Measurements from ENCODE around the gene TARP.

TARP gene

GRCh38 chr7:38315410-38315809 is 42.0 kb upstream of the TARP start:
- Histone ChIP-seq H3K27me3 (ENCODE audit: control insufficient read depth, insufficient read depth, low read length) (peaks cover 24% of the 10 kb centered on the region), H3K9me3 (replicated peaks; ENCODE audit: low read length) (no peaks in the 10 kb centered on the region), H3K36me3 (ENCODE audit: insufficient read depth, low read length) (no peaks in the 10 kb centered on the region), H3K4me2 (ENCODE audit: low read length) (no peak overlapping the region), H3K4me3 (ENCODE audit: low read length) (no peak overlapping the region), H3K4me1 (ENCODE audit: control insufficient read depth, insufficient read depth, low read length) (peaks cover 8% of the 10 kb centered on the region), H3K9ac (ENCODE audit: low read depth, low read length) (no peak overlapping the region)

- Histone ChIP-seq H3K36me3 (ENCODE audit: insufficient read depth, low read length) (no peaks in the 10 kb centered on the region), H3K4me1 (ENCODE audit: control insufficient read depth, insufficient read depth, low read length) (peaks cover 8% of the 10 kb centered on the region), H3K9me3 (replicated peaks; ENCODE audit: low read length) (no peaks in the 10 kb centered on the region), H3K27me3 (ENCODE audit: control insufficient read depth, insufficient read depth, low read length) (peaks cover 37% of the 10 kb centered on the region), H3K4me3 (ENCODE audit: low read length) (no peak overlapping the region), H3K4me2 (ENCODE audit: low read length) (no peak overlapping the region), H3K9ac (ENCODE audit: low read depth, low read length) (no peak overlapping the region)
Measured at GRCh38 chr7:38312821-38313220, 39.4 kb upstream of the TARP start.

- Histone ChIP-seq H3K36me3 (ENCODE audit: insufficient read depth, low read length) (no peaks in the 10 kb centered on the region), H3K27me3 (ENCODE audit: control insufficient read depth, insufficient read depth, low read length) (peaks cover 28% of the 10 kb centered on the region), H3K4me2 (ENCODE audit: low read length) (peak overlapping the region; percentile 77), H3K4me1 (ENCODE audit: control insufficient read depth, insufficient read depth, low read length) (peaks cover 9% of the 10 kb centered on the region), H3K9me3 (replicated peaks; ENCODE audit: low read length) (no peaks in the 10 kb centered on the region), H3K4me3 (ENCODE audit: low read length) (peak overlapping the region; percentile 63), H3K9ac (ENCODE audit: low read depth, low read length) (peak overlapping the region; percentile 41)
Measured at GRCh38 chr7:38311329-38311937, 38.0 kb upstream of the TARP start.

- H3K4me2 ChIP-seq (ENCODE audit: low read length) = peak overlapping the region; percentile 77
- H3K9ac ChIP-seq (ENCODE audit: low read depth, low read length) = peak overlapping the region; percentile 41
- H3K4me3 ChIP-seq (ENCODE audit: low read length) = peak overlapping the region; percentile 63
- peaks cover 28% of the 10 kb centered on the region for H3K27me3 ChIP-seq (ENCODE audit: control insufficient read depth, insufficient read depth, low read length)
- peaks cover 12% of the 10 kb centered on the region for H3K4me1 ChIP-seq (ENCODE audit: control insufficient read depth, insufficient read depth, low read length)
- H3K36me3 ChIP-seq (ENCODE audit: insufficient read depth, low read length) = no peaks in the 10 kb centered on the region
- no peaks in the 10 kb centered on the region for H3K9me3 ChIP-seq (replicated peaks; ENCODE audit: low read length)
Measured at GRCh38 chr7:38310591-38311101, 37.2 kb upstream of the TARP start.

- H3K36me3 ChIP-seq (ENCODE audit: insufficient read depth, low read length) = no peaks in the 10 kb centered on the region
- peaks cover 12% of the 10 kb centered on the region for H3K4me1 ChIP-seq (ENCODE audit: control insufficient read depth, insufficient read depth, low read length)
- no peak overlapping the region for H3K9ac ChIP-seq (ENCODE audit: low read depth, low read length)
- H3K4me3 ChIP-seq (ENCODE audit: low read length) = no peak overlapping the region
- peaks cover 35% of the 10 kb centered on the region for H3K27me3 ChIP-seq (ENCODE audit: control insufficient read depth, insufficient read depth, low read length)
- no peak overlapping the region for H3K4me2 ChIP-seq (ENCODE audit: low read length)
- no peaks in the 10 kb centered on the region for H3K9me3 ChIP-seq (replicated peaks; ENCODE audit: low read length)
Measured at GRCh38 chr7:38309555-38309954, 36.1 kb upstream of the TARP start.

- Histone ChIP-seq H3K9me3 (replicated peaks; ENCODE audit: low read length) (no peaks in the 10 kb centered on the region), H3K36me3 (ENCODE audit: insufficient read depth, low read length) (no peaks in the 10 kb centered on the region), H3K27me3 (ENCODE audit: control insufficient read depth, insufficient read depth, low read length) (peaks cover 45% of the 10 kb centered on the region), H3K4me1 (ENCODE audit: control insufficient read depth, insufficient read depth, low read length) (peaks cover 12% of the 10 kb centered on the region), H3K9ac (ENCODE audit: low read depth, low read length) (no peak overlapping the region), H3K4me3 (ENCODE audit: low read length) (no peak overlapping the region), H3K4me2 (ENCODE audit: low read length) (no peak overlapping the region)
Measured at GRCh38 chr7:38308140-38308539, 34.7 kb upstream of the TARP start.

GRCh38 chr7:38307640-38308039 is 34.2 kb upstream of the TARP start:
- no peak overlapping the region for H3K4me3 ChIP-seq (ENCODE audit: low read length)
- no peaks in the 10 kb centered on the region for H3K9me3 ChIP-seq (replicated peaks; ENCODE audit: low read length)
- H3K4me2 ChIP-seq (ENCODE audit: low read length) = no peak overlapping the region
- no peak overlapping the region for H3K9ac ChIP-seq (ENCODE audit: low read depth, low read length)
- H3K36me3 ChIP-seq (ENCODE audit: insufficient read depth, low read length) = no peaks in the 10 kb centered on the region
- peaks cover 43% of the 10 kb centered on the region for H3K27me3 ChIP-seq (ENCODE audit: control insufficient read depth, insufficient read depth, low read length)
- peaks cover 12% of the 10 kb centered on the region for H3K4me1 ChIP-seq (ENCODE audit: control insufficient read depth, insufficient read depth, low read length)

GRCh38 chr7:38306914-38307313 is 33.5 kb upstream of the TARP start:
- peaks cover 12% of the 10 kb centered on the region for H3K4me1 ChIP-seq (ENCODE audit: control insufficient read depth, insufficient read depth, low read length)
- H3K4me3 ChIP-seq (ENCODE audit: low read length) = no peak overlapping the region
- no peaks in the 10 kb centered on the region for H3K36me3 ChIP-seq (ENCODE audit: insufficient read depth, low read length)
- H3K4me2 ChIP-seq (ENCODE audit: low read length) = no peak overlapping the region
- H3K9me3 ChIP-seq (replicated peaks; ENCODE audit: low read length) = no peaks in the 10 kb centered on the region
- no peak overlapping the region for H3K9ac ChIP-seq (ENCODE audit: low read depth, low read length)
- peaks cover 50% of the 10 kb centered on the region for H3K27me3 ChIP-seq (ENCODE audit: control insufficient read depth, insufficient read depth, low read length)

GRCh38 chr7:38306171-38306570 is 32.7 kb upstream of the TARP start:
- no peak overlapping the region for H3K4me3 ChIP-seq (ENCODE audit: low read length)
- H3K4me2 ChIP-seq (ENCODE audit: low read length) = no peak overlapping the region
- peaks cover 9% of the 10 kb centered on the region for H3K4me1 ChIP-seq (ENCODE audit: control insufficient read depth, insufficient read depth, low read length)
- H3K9ac ChIP-seq (ENCODE audit: low read depth, low read length) = no peak overlapping the region
- no peaks in the 10 kb centered on the region for H3K9me3 ChIP-seq (replicated peaks; ENCODE audit: low read length)
- H3K27me3 ChIP-seq (ENCODE audit: control insufficient read depth, insufficient read depth, low read length) = peaks cover 57% of the 10 kb centered on the region
- H3K36me3 ChIP-seq (ENCODE audit: insufficient read depth, low read length) = no peaks in the 10 kb centered on the region

GRCh38 chr7:38303866-38304265 is 30.4 kb upstream of the TARP start:
- H3K4me1 ChIP-seq (ENCODE audit: control insufficient read depth, insufficient read depth, low read length) = peaks cover 5% of the 10 kb centered on the region
- H3K36me3 ChIP-seq (ENCODE audit: insufficient read depth, low read length) = no peaks in the 10 kb centered on the region
- H3K4me3 ChIP-seq (ENCODE audit: low read length) = no peak overlapping the region
- no peaks in the 10 kb centered on the region for H3K9me3 ChIP-seq (replicated peaks; ENCODE audit: low read length)
- peaks cover 66% of the 10 kb centered on the region for H3K27me3 ChIP-seq (ENCODE audit: control insufficient read depth, insufficient read depth, low read length)
- no peak overlapping the region for H3K4me2 ChIP-seq (ENCODE audit: low read length)
- H3K9ac ChIP-seq (ENCODE audit: low read depth, low read length) = no peak overlapping the region

GRCh38 chr7:38300175-38300574 is 26.7 kb upstream of the TARP start:
- Histone ChIP-seq H3K4me3 (ENCODE audit: low read length) (no peak overlapping the region), H3K4me2 (ENCODE audit: low read length) (no peak overlapping the region), H3K27me3 (ENCODE audit: control insufficient read depth, insufficient read depth, low read length) (peaks cover 69% of the 10 kb centered on the region), H3K36me3 (ENCODE audit: insufficient read depth, low read length) (no peaks in the 10 kb centered on the region), H3K9me3 (replicated peaks; ENCODE audit: low read length) (no peaks in the 10 kb centered on the region), H3K4me1 (ENCODE audit: control insufficient read depth, insufficient read depth, low read length) (no peaks in the 10 kb centered on the region), H3K9ac (ENCODE audit: low read depth, low read length) (no peak overlapping the region)

- H3K4me1 ChIP-seq (ENCODE audit: control insufficient read depth, insufficient read depth, low read length) = no peaks in the 10 kb centered on the region
- no peaks in the 10 kb centered on the region for H3K36me3 ChIP-seq (ENCODE audit: insufficient read depth, low read length)
- H3K9ac ChIP-seq (ENCODE audit: low read depth, low read length) = no peak overlapping the region
- H3K4me3 ChIP-seq (ENCODE audit: low read length) = no peak overlapping the region
- H3K27me3 ChIP-seq (ENCODE audit: control insufficient read depth, insufficient read depth, low read length) = peaks cover 65% of the 10 kb centered on the region
- H3K4me2 ChIP-seq (ENCODE audit: low read length) = no peak overlapping the region
- H3K9me3 ChIP-seq (replicated peaks; ENCODE audit: low read length) = no peaks in the 10 kb centered on the region
Measured at GRCh38 chr7:38299275-38299931, 26.0 kb upstream of the TARP start.

Measured in skeletal muscle satellite cell (primary cell).